ENCODE results near the gene ACTL6B. TPM values are rescaled to one million over a fixed set of nuclear protein-coding genes. Genes with fewer than 3 reads are reported as not detected.

The ACTL6B gene
- total and polyA plus RNA-seq, 2 of the 13 experiments (the other 11 are each of a cell fraction or from before 2014, with no cell fraction given) = not detected

DNA sequence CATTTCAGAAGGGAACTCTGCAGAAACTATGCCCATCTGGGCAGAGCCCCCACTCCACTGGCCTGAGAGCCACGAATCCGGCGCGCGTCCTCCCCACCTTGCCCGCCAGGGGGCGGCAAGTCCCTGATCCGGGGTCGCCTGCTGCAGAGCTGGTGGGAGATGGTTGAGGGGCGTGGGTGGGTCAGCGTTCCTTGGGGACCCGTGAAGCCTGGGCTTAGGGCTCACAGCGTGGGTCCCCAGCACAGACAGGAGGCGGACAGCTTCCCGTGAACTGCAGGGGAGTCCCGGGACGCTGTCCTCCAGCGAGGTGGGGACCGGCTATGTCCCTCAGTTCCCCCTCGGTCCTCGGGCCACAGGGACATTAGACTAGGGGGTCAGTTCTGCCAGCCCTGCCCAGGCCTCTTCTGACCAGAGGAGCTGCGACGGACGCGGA is 49.1 kb upstream of the ACTL6B start (continued):
- TF ChIP-seq CREB1 (IDR thresholded peaks at IDR 0.05) (no peak), CREB1 (CRISPR knock-in tag; IDR thresholded peaks at IDR 0.05) (no peak), ONECUT2 (CRISPR knock-in tag; IDR thresholded peaks at IDR 0.05) (no peak), ZNF652 (CRISPR knock-in tag; IDR thresholded peaks at IDR 0.05; ENCODE audit: borderline replicate concordance, low read depth) (no peak), LCORL (IDR thresholded peaks at IDR 0.05) (no peak), LCORL (CRISPR knock-in tag; IDR thresholded peaks at IDR 0.05) (no peak), ZNF101 (CRISPR knock-in tag; IDR thresholded peaks at IDR 0.05; ENCODE audit: borderline replicate concordance, low read depth) (no peak), ZNF773 (CRISPR knock-in tag; IDR thresholded peaks at IDR 0.05; ENCODE audit: borderline replicate concordance) (no peak; the same call in 1 of the 2 replicates), ZNF343 (CRISPR knock-in tag; IDR thresholded peaks at IDR 0.05) (no peak; the same call in 1 of the 2 replicates), ZNF530 (CRISPR knock-in tag; IDR thresholded peaks at IDR 0.05; ENCODE audit: low read depth) (no peak)
- TF ChIP-seq, protein P1, sequence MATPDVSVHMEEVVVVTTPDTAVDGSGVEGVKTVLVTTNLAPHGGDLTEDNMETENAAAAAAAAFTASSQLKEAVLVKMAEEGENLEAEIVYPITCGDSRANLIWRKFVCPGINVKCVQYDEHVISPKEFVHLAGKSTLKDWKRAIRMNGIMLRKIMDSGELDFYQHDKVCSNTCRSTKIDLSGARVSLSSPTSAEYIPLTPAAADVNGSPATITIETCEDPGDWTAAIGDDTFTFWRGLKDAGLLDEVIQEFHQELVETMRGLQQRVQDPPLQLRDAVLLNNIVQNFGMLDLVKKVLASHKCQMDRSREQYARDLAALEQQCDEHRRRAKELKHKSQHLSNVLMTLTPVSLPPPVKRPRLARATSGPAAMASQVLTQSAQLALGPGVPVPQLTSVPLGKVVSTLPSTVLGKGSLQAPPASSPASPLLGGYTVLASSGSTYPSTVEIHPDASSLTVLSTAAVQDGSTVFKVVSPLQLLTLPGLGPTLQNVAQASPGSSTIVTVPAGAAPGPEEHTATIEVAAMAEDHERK (CRISPR knock-in tag; IDR thresholded peaks at IDR 0.05; ENCODE audit: low read depth) = no peak
- TF ChIP-seq, protein P2, sequence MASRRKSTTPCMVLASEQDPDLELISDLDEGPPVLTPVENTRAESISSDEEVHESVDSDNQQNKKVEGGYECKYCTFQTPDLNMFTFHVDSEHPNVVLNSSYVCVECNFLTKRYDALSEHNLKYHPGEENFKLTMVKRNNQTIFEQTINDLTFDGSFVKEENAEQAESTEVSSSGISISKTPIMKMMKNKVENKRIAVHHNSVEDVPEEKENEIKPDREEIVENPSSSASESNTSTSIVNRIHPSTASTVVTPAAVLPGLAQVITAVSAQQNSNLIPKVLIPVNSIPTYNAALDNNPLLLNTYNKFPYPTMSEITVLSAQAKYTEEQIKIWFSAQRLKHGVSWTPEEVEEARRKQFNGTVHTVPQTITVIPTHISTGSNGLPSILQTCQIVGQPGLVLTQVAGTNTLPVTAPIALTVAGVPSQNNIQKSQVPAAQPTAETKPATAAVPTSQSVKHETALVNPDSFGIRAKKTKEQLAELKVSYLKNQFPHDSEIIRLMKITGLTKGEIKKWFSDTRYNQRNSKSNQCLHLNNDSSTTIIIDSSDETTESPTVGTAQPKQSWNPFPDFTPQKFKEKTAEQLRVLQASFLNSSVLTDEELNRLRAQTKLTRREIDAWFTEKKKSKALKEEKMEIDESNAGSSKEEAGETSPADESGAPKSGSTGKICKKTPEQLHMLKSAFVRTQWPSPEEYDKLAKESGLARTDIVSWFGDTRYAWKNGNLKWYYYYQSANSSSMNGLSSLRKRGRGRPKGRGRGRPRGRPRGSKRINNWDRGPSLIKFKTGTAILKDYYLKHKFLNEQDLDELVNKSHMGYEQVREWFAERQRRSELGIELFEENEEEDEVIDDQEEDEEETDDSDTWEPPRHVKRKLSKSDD (CRISPR knock-in tag; IDR thresholded peaks at IDR 0.05; ENCODE audit: low read depth) = peak; percentile 18; the same call in 1 of the 2 replicates
- TF ChIP-seq, protein P3, sequence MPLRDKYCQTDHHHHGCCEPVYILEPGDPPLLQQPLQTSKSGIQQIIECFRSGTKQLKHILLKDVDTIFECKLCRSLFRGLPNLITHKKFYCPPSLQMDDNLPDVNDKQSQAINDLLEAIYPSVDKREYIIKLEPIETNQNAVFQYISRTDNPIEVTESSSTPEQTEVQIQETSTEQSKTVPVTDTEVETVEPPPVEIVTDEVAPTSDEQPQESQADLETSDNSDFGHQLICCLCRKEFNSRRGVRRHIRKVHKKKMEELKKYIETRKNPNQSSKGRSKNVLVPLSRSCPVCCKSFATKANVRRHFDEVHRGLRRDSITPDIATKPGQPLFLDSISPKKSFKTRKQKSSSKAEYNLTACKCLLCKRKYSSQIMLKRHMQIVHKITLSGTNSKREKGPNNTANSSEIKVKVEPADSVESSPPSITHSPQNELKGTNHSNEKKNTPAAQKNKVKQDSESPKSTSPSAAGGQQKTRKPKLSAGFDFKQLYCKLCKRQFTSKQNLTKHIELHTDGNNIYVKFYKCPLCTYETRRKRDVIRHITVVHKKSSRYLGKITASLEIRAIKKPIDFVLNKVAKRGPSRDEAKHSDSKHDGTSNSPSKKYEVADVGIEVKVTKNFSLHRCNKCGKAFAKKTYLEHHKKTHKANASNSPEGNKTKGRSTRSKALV (CRISPR knock-in tag; IDR thresholded peaks at IDR 0.05) = no peak
- TF ChIP-seq, protein P4, sequence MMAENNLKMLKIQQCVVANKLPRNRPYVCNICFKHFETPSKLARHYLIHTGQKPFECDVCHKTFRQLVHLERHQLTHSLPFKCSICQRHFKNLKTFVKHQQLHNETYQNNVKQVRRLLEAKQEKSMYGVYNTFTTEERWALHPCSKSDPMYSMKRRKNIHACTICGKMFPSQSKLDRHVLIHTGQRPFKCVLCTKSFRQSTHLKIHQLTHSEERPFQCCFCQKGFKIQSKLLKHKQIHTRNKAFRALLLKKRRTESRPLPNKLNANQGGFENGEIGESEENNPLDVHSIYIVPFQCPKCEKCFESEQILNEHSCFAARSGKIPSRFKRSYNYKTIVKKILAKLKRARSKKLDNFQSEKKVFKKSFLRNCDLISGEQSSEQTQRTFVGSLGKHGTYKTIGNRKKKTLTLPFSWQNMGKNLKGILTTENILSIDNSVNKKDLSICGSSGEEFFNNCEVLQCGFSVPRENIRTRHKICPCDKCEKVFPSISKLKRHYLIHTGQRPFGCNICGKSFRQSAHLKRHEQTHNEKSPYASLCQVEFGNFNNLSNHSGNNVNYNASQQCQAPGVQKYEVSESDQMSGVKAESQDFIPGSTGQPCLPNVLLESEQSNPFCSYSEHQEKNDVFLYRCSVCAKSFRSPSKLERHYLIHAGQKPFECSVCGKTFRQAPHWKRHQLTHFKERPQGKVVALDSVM (CRISPR knock-in tag; IDR thresholded peaks at IDR 0.05) = peak; percentile 65
- TF ChIP-seq, protein P5, sequence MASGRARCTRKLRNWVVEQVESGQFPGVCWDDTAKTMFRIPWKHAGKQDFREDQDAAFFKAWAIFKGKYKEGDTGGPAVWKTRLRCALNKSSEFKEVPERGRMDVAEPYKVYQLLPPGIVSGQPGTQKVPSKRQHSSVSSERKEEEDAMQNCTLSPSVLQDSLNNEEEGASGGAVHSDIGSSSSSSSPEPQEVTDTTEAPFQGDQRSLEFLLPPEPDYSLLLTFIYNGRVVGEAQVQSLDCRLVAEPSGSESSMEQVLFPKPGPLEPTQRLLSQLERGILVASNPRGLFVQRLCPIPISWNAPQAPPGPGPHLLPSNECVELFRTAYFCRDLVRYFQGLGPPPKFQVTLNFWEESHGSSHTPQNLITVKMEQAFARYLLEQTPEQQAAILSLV (CRISPR knock-in tag; IDR thresholded peaks at IDR 0.05; ENCODE audit: borderline replicate concordance) = peak; percentile 43; the same call in 1 of the 2 replicates
- TF ChIP-seq, protein P6, sequence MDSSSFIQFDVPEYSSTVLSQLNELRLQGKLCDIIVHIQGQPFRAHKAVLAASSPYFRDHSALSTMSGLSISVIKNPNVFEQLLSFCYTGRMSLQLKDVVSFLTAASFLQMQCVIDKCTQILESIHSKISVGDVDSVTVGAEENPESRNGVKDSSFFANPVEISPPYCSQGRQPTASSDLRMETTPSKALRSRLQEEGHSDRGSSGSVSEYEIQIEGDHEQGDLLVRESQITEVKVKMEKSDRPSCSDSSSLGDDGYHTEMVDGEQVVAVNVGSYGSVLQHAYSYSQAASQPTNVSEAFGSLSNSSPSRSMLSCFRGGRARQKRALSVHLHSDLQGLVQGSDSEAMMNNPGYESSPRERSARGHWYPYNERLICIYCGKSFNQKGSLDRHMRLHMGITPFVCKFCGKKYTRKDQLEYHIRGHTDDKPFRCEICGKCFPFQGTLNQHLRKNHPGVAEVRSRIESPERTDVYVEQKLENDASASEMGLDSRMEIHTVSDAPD (CRISPR knock-in tag; IDR thresholded peaks at IDR 0.05) = no peak
